Activated T-helper 17 cell treated with anti-CD3 and anti-CD28 coated beads, Interleukin-2, amount 50 U/mL, for 72 hours (primary cell): ENCODE data around the gene SNAP25. TPM values are rescaled to one million over a fixed set of nuclear protein-coding genes. Genes with fewer than 3 reads are reported as not detected.

Experiments used
- ATAC-seq: fragments of 150-1000 bp; cut with Tn5 transposase; replicated peaks from 2 replicates; pipeline ENCODE4 v1.10.0; 2021; ENCODE audit warnings: mild to moderate bottlenecking, moderate library complexity
- H3K27ac Mint-ChIP-seq: one replicate; pipeline ENCODE4 v1.8.0; 2022; ENCODE audit warnings: mixed read lengths
- H3K27me3 Mint-ChIP-seq: one replicate; pipeline ENCODE4 v1.8.0; 2022; ENCODE audit warnings: mixed read lengths
- H3K36me3 Mint-ChIP-seq: one replicate; pipeline ENCODE4 v1.8.0; 2022; ENCODE audit warnings: low read depth, mild to moderate bottlenecking, mixed read lengths
- H3K4me1 Mint-ChIP-seq: one replicate; pipeline ENCODE4 v1.8.0; 2022; ENCODE audit warnings: mixed read lengths
- H3K4me3 Mint-ChIP-seq: one replicate; pipeline ENCODE4 v1.8.0; 2022; ENCODE audit warnings: mild to moderate bottlenecking, mixed read lengths
- H3K9me3 Mint-ChIP-seq: one replicate; pipeline ENCODE4 v1.8.0; 2022; ENCODE audit warnings: mixed read lengths
- total RNA-seq, 2 donors: library from RNA; stranded (reverse); gene quantifications; one replicate each; pipeline ENCODE4 v1.2.3, GENCODE V29; 2022

Gene SNAP25
- 1 to 10 TPM in 1 of 2 donors, under 1 TPM in 1; 0.13 to 7.2 TPM for total RNA-seq

- H3K4me3 Mint-ChIP-seq: peak within 1 kb of the TSS; percentile 65
- H3K27me3 Mint-ChIP-seq: peaks cover 36% of the 10 kb centered on the region
- H3K27ac Mint-ChIP-seq: peak within 1 kb of the TSS; percentile 69
- peaks cover 13% of the 10 kb centered on the region for H3K36me3 Mint-ChIP-seq
- ATAC-seq: peak; percentile 37
- peaks cover 5% of the 10 kb centered on the region for H3K4me1 Mint-ChIP-seq
- no peaks in the 10 kb centered on the region for H3K9me3 Mint-ChIP-seq
These were observed at the start of gene SNAP25 for GRCh38 chr20:10218536-10219451. Gene SNAP25, plus strand, starts transcription at chr20:10218830. Its CDS starts 56,662 bp downstream, at chr20:10275492.

DNA sequence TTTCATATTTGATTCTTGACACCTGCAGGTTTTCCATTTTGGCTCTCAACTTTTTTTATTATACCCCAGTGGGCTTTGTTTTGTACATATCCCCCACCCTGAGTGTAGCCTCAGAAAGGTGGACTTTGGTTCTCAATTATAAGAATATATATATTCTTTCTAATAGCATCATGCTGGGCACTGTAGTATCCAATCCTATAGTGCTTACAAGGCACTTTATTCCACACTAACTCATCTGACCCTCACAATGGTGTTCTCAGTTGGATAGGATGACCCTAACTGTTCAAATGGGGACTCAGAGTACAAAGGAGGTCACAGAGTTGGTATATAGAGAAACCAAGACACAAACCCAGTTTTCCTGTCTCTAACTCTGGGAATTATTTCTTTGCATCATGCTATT lies 48.9 kb upstream of the SNAP25 start:
- Mint-ChIP-seq H3K36me3 (no peaks in the 10 kb centered on the region), H3K27me3 (peaks cover 28% of the 10 kb centered on the region), H3K9me3 (peaks cover 5% of the 10 kb centered on the region), H3K27ac (no peak overlapping the region), H3K4me3 (no peak overlapping the region), H3K4me1 (peaks cover 4% of the 10 kb centered on the region)
- ATAC-seq: no peak

- Mint-ChIP-seq H3K36me3 (no peaks in the 10 kb centered on the region), H3K27me3 (peaks cover 28% of the 10 kb centered on the region), H3K4me1 (peaks cover 4% of the 10 kb centered on the region), H3K9me3 (peaks cover 5% of the 10 kb centered on the region), H3K27ac (no peak overlapping the region), H3K4me3 (no peak overlapping the region)
- ATAC-seq: no peak
These were observed 48.4 kb upstream of the SNAP25 start for GRCh38 chr20:10170261-10170660.

GRCh38 chr20:10171864-10172751 lies 46.5 kb upstream of the SNAP25 start:
- peaks cover 33% of the 10 kb centered on the region for H3K27me3 Mint-ChIP-seq
- ATAC-seq: peak; percentile 94
- no peak overlapping the region for H3K27ac Mint-ChIP-seq
- H3K36me3 Mint-ChIP-seq: no peaks in the 10 kb centered on the region
- peaks cover 4% of the 10 kb centered on the region for H3K4me1 Mint-ChIP-seq
- peak overlapping the region; percentile 70 for H3K4me3 Mint-ChIP-seq
- H3K9me3 Mint-ChIP-seq: peaks cover 5% of the 10 kb centered on the region

DNA sequence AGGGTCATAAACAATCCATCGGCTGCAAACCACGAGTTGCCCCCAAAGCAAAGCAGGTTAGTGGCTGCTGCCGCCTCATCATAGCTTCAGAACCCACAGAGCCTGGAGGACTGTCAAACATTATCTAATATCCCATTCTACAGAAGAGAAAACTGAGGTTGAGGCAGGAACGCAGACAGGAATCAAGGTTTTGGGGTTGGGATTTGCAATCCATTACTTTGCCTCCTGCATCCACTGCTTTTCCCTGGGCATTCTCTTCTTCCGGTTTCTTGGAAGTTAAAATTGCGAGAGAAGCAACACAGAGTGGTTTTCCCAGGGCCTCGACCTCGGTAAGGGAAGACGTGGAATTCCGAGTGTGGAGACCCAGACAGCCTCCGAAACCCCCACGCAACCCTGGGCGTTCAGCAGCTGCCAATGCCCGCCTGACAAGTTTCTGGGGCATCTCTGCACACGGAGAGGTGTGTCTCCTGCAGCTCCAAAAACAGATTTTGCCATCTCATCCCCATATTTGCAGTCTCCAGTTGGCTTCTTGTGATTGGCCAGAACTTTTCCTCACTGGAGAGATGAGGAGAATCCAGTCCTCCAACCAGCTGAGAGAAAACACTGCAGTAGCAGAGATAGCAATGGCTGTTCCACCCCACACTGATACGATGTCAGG lies 45.5 kb upstream of the SNAP25 start:
- Mint-ChIP-seq H3K27me3 (peaks cover 39% of the 10 kb centered on the region), H3K9me3 (peaks cover 5% of the 10 kb centered on the region), H3K4me1 (peaks cover 4% of the 10 kb centered on the region), H3K36me3 (no peaks in the 10 kb centered on the region), H3K4me3 (peak overlapping the region; percentile 70), H3K27ac (no peak overlapping the region)
- ATAC-seq: no peak

- Mint-ChIP-seq H3K36me3 (no peaks in the 10 kb centered on the region), H3K9me3 (no peaks in the 10 kb centered on the region), H3K27ac (no peak overlapping the region), H3K27me3 (peaks cover 39% of the 10 kb centered on the region), H3K4me1 (peaks cover 4% of the 10 kb centered on the region), H3K4me3 (no peak overlapping the region)
- no peak for ATAC-seq
These were observed 44.2 kb upstream of the SNAP25 start for GRCh38 chr20:10174400-10174799.

GRCh38 chr20:10177326-10177725 lies 41.3 kb upstream of the SNAP25 start:
- Mint-ChIP-seq H3K27ac (no peak overlapping the region), H3K9me3 (no peaks in the 10 kb centered on the region), H3K36me3 (no peaks in the 10 kb centered on the region), H3K4me3 (no peak overlapping the region), H3K27me3 (peaks cover 33% of the 10 kb centered on the region), H3K4me1 (peaks cover 4% of the 10 kb centered on the region)
- no peak for ATAC-seq

- H3K4me1 Mint-ChIP-seq: no peaks in the 10 kb centered on the region
- no peak overlapping the region for H3K4me3 Mint-ChIP-seq
- H3K36me3 Mint-ChIP-seq: no peaks in the 10 kb centered on the region
- ATAC-seq: no peak
- H3K27me3 Mint-ChIP-seq: peaks cover 27% of the 10 kb centered on the region
- no peaks in the 10 kb centered on the region for H3K9me3 Mint-ChIP-seq
- H3K27ac Mint-ChIP-seq: no peak overlapping the region
These were observed 40.5 kb upstream of the SNAP25 start for GRCh38 chr20:10178091-10178490.

- no peaks in the 10 kb centered on the region for H3K36me3 Mint-ChIP-seq
- H3K27me3 Mint-ChIP-seq: peaks cover 25% of the 10 kb centered on the region
These were observed 39.8 kb upstream of the SNAP25 start for GRCh38 chr20:10178727-10179313.

GRCh38 chr20:10179574-10180298 lies 38.9 kb upstream of the SNAP25 start:
- no peak for ATAC-seq
- Mint-ChIP-seq H3K4me1 (no peaks in the 10 kb centered on the region), H3K27ac (no peak overlapping the region), H3K36me3 (no peaks in the 10 kb centered on the region), H3K27me3 (peaks cover 19% of the 10 kb centered on the region), H3K9me3 (no peaks in the 10 kb centered on the region), H3K4me3 (no peak overlapping the region)

More at GRCh38 chr20:10178727-10179313, 39.8 kb upstream of the SNAP25 start:
- Mint-ChIP-seq H3K27ac (no peak overlapping the region), H3K4me3 (no peak overlapping the region), H3K4me1 (no peaks in the 10 kb centered on the region), H3K9me3 (no peaks in the 10 kb centered on the region)
- no peak for ATAC-seq

DNA sequence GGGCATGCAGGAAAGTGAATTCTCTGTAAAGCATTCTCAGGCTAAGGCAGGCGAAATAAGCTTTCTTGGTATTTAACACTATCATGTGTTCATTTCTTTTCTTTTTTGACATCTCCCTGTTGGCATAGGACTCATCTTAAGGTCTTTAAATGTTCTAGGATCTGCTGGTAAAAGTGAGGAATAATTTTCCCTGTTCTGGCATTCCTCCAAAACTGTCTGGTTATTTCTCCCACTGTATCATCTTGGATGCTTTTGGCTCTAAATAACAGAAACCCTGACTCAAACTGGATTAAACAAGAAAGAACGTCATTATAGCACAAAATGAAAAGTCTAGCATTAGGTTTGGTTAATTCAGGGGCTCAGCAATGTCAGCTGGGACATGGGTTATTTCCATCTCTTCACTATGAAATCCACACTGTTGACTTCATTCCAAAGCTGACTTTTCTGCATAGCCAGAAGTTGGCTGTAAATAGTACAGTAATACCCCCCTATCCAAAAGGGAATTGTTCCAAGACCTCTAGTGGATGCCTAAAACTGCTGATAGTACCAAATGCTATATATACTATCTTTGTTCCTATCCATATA lies 37.9 kb upstream of the SNAP25 start:
- no peak overlapping the region for H3K4me3 Mint-ChIP-seq
- ATAC-seq: no peak
- H3K36me3 Mint-ChIP-seq: no peaks in the 10 kb centered on the region
- no peak overlapping the region for H3K27ac Mint-ChIP-seq
- peaks cover 8% of the 10 kb centered on the region for H3K9me3 Mint-ChIP-seq
- H3K27me3 Mint-ChIP-seq: peaks cover 24% of the 10 kb centered on the region
- H3K4me1 Mint-ChIP-seq: no peaks in the 10 kb centered on the region

DNA sequence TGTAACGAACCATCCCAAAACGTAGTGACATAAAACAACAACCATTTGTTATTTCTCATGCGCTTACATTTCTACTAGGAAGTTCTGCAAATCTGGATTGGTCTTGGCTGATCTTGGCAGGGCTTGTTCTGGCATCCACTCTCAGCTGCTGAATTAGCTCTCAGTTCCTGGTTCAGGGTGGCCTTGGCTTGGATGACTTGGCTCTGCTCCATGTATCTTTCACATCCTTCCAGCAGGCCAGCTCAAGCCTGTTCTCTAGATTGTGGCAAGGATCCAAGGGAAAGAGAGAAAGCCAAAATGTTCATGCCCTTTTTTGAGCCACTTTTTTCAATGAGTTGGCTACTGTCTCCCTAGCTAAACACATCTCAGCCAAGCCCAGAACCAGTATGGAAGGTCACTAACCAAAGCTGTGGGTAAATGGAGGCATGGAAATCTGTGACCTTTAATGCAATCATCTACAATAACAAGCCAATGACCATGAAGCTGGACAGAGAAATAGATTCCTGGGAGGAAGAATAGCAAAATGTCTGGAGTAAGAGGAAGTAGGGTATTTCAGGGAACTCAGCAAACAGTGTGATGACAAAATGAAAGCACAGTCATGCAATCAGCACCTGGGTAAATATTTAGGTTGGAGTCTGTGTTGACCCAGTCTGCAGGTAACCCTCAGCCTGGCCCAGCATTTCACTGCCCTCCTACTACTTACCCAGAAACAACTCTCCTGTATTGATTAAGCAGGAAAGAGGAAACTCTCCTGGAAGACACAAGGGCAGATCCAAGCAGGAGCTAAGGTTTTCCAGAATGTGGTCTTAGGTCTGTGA lies 32.7 kb upstream of the SNAP25 start:
- peaks cover 10% of the 10 kb centered on the region for H3K27me3 Mint-ChIP-seq
- no peaks in the 10 kb centered on the region for H3K36me3 Mint-ChIP-seq
- no peak for ATAC-seq
- no peak overlapping the region for H3K27ac Mint-ChIP-seq
- no peak overlapping the region for H3K4me3 Mint-ChIP-seq
- peaks cover 13% of the 10 kb centered on the region for H3K9me3 Mint-ChIP-seq
- no peaks in the 10 kb centered on the region for H3K4me1 Mint-ChIP-seq
